Stimulated activated CD4-positive, alpha-beta T cell treated with anti-CD3 and anti-CD28 coated beads, Interleukin-1b, Interleukin-23, amount 100 ng/mL, for 1 hour (primary cell): ENCODE results near the gene TEX47.

ENCODE experiments used
- DNase-seq, 2 donors: peaks; one replicate each; pipeline ENCODE4 v3.0.0-alpha.2; 2020; ENCODE audit warnings: low read depth in 2 of 2

Gene TEX47

GRCh38 chr7:88795553-88795952, at the start of gene TEX47:
TSS of gene TEX47 (minus strand) at chr7:88795737. CDS start at chr7:88794942, 795 bp downstream.
- no peak for DNase-seq

GRCh38 chr7:88845091-88845490, 49.6 kb upstream of the TEX47 start:
- no peak for DNase-seq

- DNase-seq = no peak
Measured at GRCh38 chr7:88842201-88842600, 46.7 kb upstream of the TEX47 start.

GRCh38 chr7:88835147-88835728, 39.7 kb upstream of the TEX47 start:
- no peak for DNase-seq

GRCh38 chr7:88826222-88826621, 30.7 kb upstream of the TEX47 start:
- no peak for DNase-seq

GRCh38 chr7:88818552-88818951, 23.0 kb upstream of the TEX47 start:
- no peak for DNase-seq

GRCh38 chr7:88806280-88807037, 10.9 kb upstream of the TEX47 start:
- no peak for DNase-seq

- DNase-seq = no peak
Measured at GRCh38 chr7:88801046-88801445, 5.5 kb upstream of the TEX47 start.

GRCh38 chr7:88792361-88792760, 3.2 kb downstream of the TEX47 start:
- DNase-seq = no peak

GRCh38 chr7:88791891-88792290, 3.6 kb downstream of the TEX47 start:
- DNase-seq = no peak

- no peak for DNase-seq
Measured at GRCh38 chr7:88789480-88790064, 6.0 kb downstream of the TEX47 start.

GRCh38 chr7:88787777-88788176, 7.8 kb downstream of the TEX47 start:
- no peak for DNase-seq

- no peak for DNase-seq
Measured at GRCh38 chr7:88775838-88776237, 19.7 kb downstream of the TEX47 start.

GRCh38 chr7:88772776-88773175, 22.8 kb downstream of the TEX47 start:
- no peak for DNase-seq

- DNase-seq = no peak
Measured at GRCh38 chr7:88771417-88771816, 24.1 kb downstream of the TEX47 start.

- DNase-seq = no peak
Measured at GRCh38 chr7:88761779-88762178, 33.8 kb downstream of the TEX47 start.

- DNase-seq = no peak
Measured at GRCh38 chr7:88760136-88760515, 35.4 kb downstream of the TEX47 start.

GRCh38 chr7:88759230-88760135, 36.1 kb downstream of the TEX47 start, which contains the start of gene ZNF804B:
TSS of gene ZNF804B (plus strand) at chr7:88759700. CDS start at chr7:88759977, 277 bp downstream.
- DNase-seq = no peak

- no peak for DNase-seq
Measured at GRCh38 chr7:88758381-88759229, 36.9 kb downstream of the TEX47 start.

- DNase-seq = no peak
Measured at GRCh38 chr7:88757371-88757770, 38.2 kb downstream of the TEX47 start.

- DNase-seq = no peak
Measured at GRCh38 chr7:88756802-88757201, 38.7 kb downstream of the TEX47 start.
